Vagina (tissue), 2 donors: ENCODE results near the gene LAMA2. TPM values are rescaled to one million over a fixed set of nuclear protein-coding genes. Genes with fewer than 3 reads are reported as not detected.
A peak's percentile ranks its signal among the peaks of the same experiment; 100 is the strongest.

Experiments used
- DNase-seq, 2 donors: peaks; one replicate each; pipeline ENCODE4 v3.0.0-alpha.2; 2017; ENCODE audit errors: extremely low spot score in 2 of 2
- H3K27ac ChIP-seq: fragments of 200-600 bp; sonication (generic); one replicate; pipeline ENCODE4 v1.5.1; 2019
- H3K27me3 ChIP-seq: fragments of 200-600 bp; sonication (generic); one replicate; pipeline ENCODE4 v1.5.1; 2019
- H3K36me3 ChIP-seq, 2 donors: fragments of 200-600 bp; sonication (generic); one replicate each; pipeline ENCODE4 v1.5.1; 2017 to 2019
- H3K4me1 ChIP-seq: fragments of 200-600 bp; sonication (generic); one replicate; pipeline ENCODE4 v1.5.1; 2019
- H3K4me3 ChIP-seq, 2 donors: fragments of 200-600 bp; sonication (generic); 1 replicate in 1 of 2; 2 replicates in 1 of 2; pipeline ENCODE4 v1.5.1; 2016 to 2019
- H3K9me3 ChIP-seq: fragments of 200-600 bp; sonication (generic); one replicate; pipeline ENCODE4 v1.5.1; 2019
- CTCF ChIP-seq, 3 experiments: fragments of 450-650 bp in 2 of 3; fragments of 200-600 bp in 1 of 3; sonication (generic) in 1 of 3; IDR thresholded peaks; one replicate each; pipeline ENCODE4 v1.5.1; 2017 to 2019; ENCODE audit warnings: antibody characterized with exemption in 3 of 3, mild to moderate bottlenecking in 2 of 3, moderate library complexity in 2 of 3
- POLR2A ChIP-seq, 2 donors: fragments of 450-650 bp; IDR thresholded peaks; one replicate each; pipeline ENCODE4 v1.6.1; 2017; ENCODE audit warnings: antibody characterized with exemption in 2 of 2, mild to moderate bottlenecking in 2 of 2, moderate library complexity in 2 of 2
- POLR2AphosphoS5 ChIP-seq, 2 donors: sonication (generic); formaldehyde crosslinking; IDR thresholded peaks; one replicate each; pipeline ENCODE4 v1.9.0; 2017; ENCODE audit warnings: antibody characterized with exemption in 2 of 2, mild to moderate bottlenecking in 2 of 2, low read depth in 1 of 2; ENCODE audit not compliant: insufficient read depth in 1 of 2
- intact Hi-C: fragments of 100-400 bp; cut with DNase I; formaldehyde crosslinking; loops from one replicate; pipeline ENCODE4 v1.15.1; 2023
- total RNA-seq: library from RNA; depleted of rRNA; stranded (reverse); fragments of >200 nt; gene quantifications from one replicate; pipeline ENCODE4 v1.2.3, GENCODE V29; 2016

The LAMA2 gene
- total RNA-seq, 1 donor from 2014 or later = 91.1 TPM

GRCh38 chr6:129497481-129498441, 614.8 kb downstream of the LAMA2 start:
- Histone ChIP-seq H3K27ac (peak overlapping the region; percentile 53), H3K4me3 (no peak overlapping the region), H3K4me1 (peaks cover 34% of the 10 kb centered on the region), H3K9me3 (no peaks in the 10 kb centered on the region), H3K27me3 (no peaks in the 10 kb centered on the region), H3K36me3 (no peaks in the 10 kb centered on the region)
- no peak for TF ChIP-seq POLR2AphosphoS5 (IDR thresholded peaks at IDR 0.05; ENCODE audit: insufficient read depth in 1 of 2, low read depth in 1 of 2)
- no peak for TF ChIP-seq POLR2A (IDR thresholded peaks at IDR 0.05)
- no peak for TF ChIP-seq CTCF (IDR thresholded peaks at IDR 0.05)
- DNase-seq = no peak
- intact Hi-C loops = loop anchor here (5.0 kb wide), 1 partner anchor 80 kb away; no protein-coding TSS in a partner anchor

- no peaks in the 10 kb centered on the region for H3K27me3 ChIP-seq
- no peak for DNase-seq
- H3K4me1 ChIP-seq = peaks cover 34% of the 10 kb centered on the region
- intact Hi-C loops = loop anchor here (5.0 kb wide), 1 partner anchor 79 kb away; no protein-coding TSS in a partner anchor
- H3K36me3 ChIP-seq = no peaks in the 10 kb centered on the region
- peak overlapping the region; percentile 46 for H3K27ac ChIP-seq
- no peak overlapping the region for H3K4me3 ChIP-seq
- no peaks in the 10 kb centered on the region for H3K9me3 ChIP-seq
- TF ChIP-seq CTCF (IDR thresholded peaks at IDR 0.05) (no peak), POLR2AphosphoS5 (IDR thresholded peaks at IDR 0.05; ENCODE audit: insufficient read depth in 1 of 2, low read depth in 1 of 2) (no peak), POLR2A (IDR thresholded peaks at IDR 0.05) (no peak)
These were observed 615.6 kb downstream of the LAMA2 start for GRCh38 chr6:129498541-129498940.

GRCh38 chr6:129498950-129499842, 616.3 kb downstream of the LAMA2 start:
- Histone ChIP-seq H3K4me3 (no peak overlapping the region), H3K4me1 (peaks cover 34% of the 10 kb centered on the region), H3K27me3 (no peaks in the 10 kb centered on the region), H3K9me3 (no peaks in the 10 kb centered on the region), H3K27ac (peak overlapping the region; percentile 46), H3K36me3 (no peaks in the 10 kb centered on the region)
- intact Hi-C loops = loop anchor here (5.0 kb wide), 1 partner anchor 78 kb away; no protein-coding TSS in a partner anchor
- TF ChIP-seq CTCF (IDR thresholded peaks at IDR 0.05) (peak; percentile 32 to 62 (median 36)), POLR2A (IDR thresholded peaks at IDR 0.05) (no peak), POLR2AphosphoS5 (IDR thresholded peaks at IDR 0.05; ENCODE audit: insufficient read depth in 1 of 2, low read depth in 1 of 2) (no peak)
- DNase-seq = no peak

GRCh38 chr6:129499843-129500219, 616.9 kb downstream of the LAMA2 start:
- no peak for TF ChIP-seq POLR2AphosphoS5 (IDR thresholded peaks at IDR 0.05; ENCODE audit: insufficient read depth in 1 of 2, low read depth in 1 of 2)
- no peak for TF ChIP-seq POLR2A (IDR thresholded peaks at IDR 0.05)
- TF ChIP-seq CTCF (IDR thresholded peaks at IDR 0.05) = no peak
- Histone ChIP-seq H3K9me3 (no peaks in the 10 kb centered on the region), H3K27me3 (no peaks in the 10 kb centered on the region), H3K36me3 (no peaks in the 10 kb centered on the region), H3K27ac (peak overlapping the region; percentile 46), H3K4me1 (peaks cover 34% of the 10 kb centered on the region), H3K4me3 (no peak overlapping the region)
- no peak for DNase-seq
- intact Hi-C loops = loop anchor here (5.0 kb wide), 1 partner anchor 77 kb away; no protein-coding TSS in a partner anchor
